Liver (tissue), 9 donors: ENCODE measurements around the gene EDDM13. TPM values are rescaled to one million over a fixed set of nuclear protein-coding genes. Genes with fewer than 3 reads are reported as not detected.

ENCODE experiments used
- DNase-seq: peaks from one replicate; pipeline ENCODE4 v3.0.0-alpha.2; 2017; ENCODE audit warnings: low spot score
- H3K27ac ChIP-seq, 2 donors: one replicate each; pipeline ENCODE4 v1.7.0; 2013; ENCODE audit warnings: inconsistent platforms in 2 of 2, low read length in 2 of 2, control low read depth in 1 of 2, low read depth in 1 of 2, mild to moderate bottlenecking in 1 of 2
- H3K27me3 ChIP-seq, 4 donors: one replicate each; pipeline versions ENCODE4 v1.6.1 to v1.7.0; 2013; ENCODE audit warnings: low read length in 3 of 4, inconsistent platforms in 1 of 4, mild to moderate bottlenecking in 1 of 4, moderate library complexity in 1 of 4; ENCODE audit not compliant: control insufficient read depth in 4 of 4, insufficient read depth in 4 of 4
- H3K36me3 ChIP-seq, 4 donors: one replicate each; pipeline versions ENCODE4 v1.6.1 to v1.7.0; 2013; ENCODE audit warnings: low read length in 3 of 4, mild to moderate bottlenecking in 3 of 4, low read depth in 1 of 4, moderate library complexity in 1 of 4; ENCODE audit not compliant: control insufficient read depth in 4 of 4, insufficient read depth in 3 of 4
- H3K4me1 ChIP-seq, 4 donors: one replicate each; pipeline versions ENCODE4 v1.6.1 to v1.7.0; 2013; ENCODE audit warnings: low read length in 3 of 4, mild to moderate bottlenecking in 3 of 4, moderate library complexity in 1 of 4; ENCODE audit not compliant: control insufficient read depth in 4 of 4, insufficient read depth in 4 of 4
- H3K4me3 ChIP-seq, 3 donors: one replicate each; pipeline versions ENCODE4 v1.6.1 to v1.7.0; 2013; ENCODE audit warnings: low read length in 3 of 3, control low read depth in 1 of 3, low read depth in 1 of 3, mild to moderate bottlenecking in 1 of 3
- H3K9ac ChIP-seq, 2 donors: one replicate each; pipeline ENCODE4 v1.7.0; 2013; ENCODE audit warnings: low read length in 2 of 2, mild to moderate bottlenecking in 2 of 2, moderate library complexity in 2 of 2, control low read depth in 1 of 2, low read depth in 1 of 2
- H3K9me3 ChIP-seq, 4 donors: one replicate each; pipeline versions ENCODE4 v1.6.1 to v1.7.0; 2013; ENCODE audit warnings: low read length in 3 of 4; ENCODE audit not compliant: control insufficient read depth in 4 of 4
- EGR1 ChIP-seq, 2 donors: IDR thresholded peaks; 2 replicates each; pipeline ENCODE4 v1.6.1; 2016 to 2018; ENCODE audit warnings: antibody characterized with exemption in 2 of 2, low read depth in 2 of 2
- FOXA2 ChIP-seq: IDR thresholded peaks from 2 replicates; pipeline ENCODE4 v1.6.1; 2016; ENCODE audit warnings: antibody characterized with exemption
- GABPA ChIP-seq, 2 donors: IDR thresholded peaks in 1 of 2; conservative IDR thresholded peaks in 1 of 2; 2 replicates each; pipeline ENCODE4 v1.6.1; 2016; ENCODE audit warnings: antibody characterized with exemption in 2 of 2, mild to moderate bottlenecking in 1 of 2, moderate library complexity in 1 of 2
- HNF4A ChIP-seq, 2 donors: conservative IDR thresholded peaks; 2 replicates each; pipeline ENCODE4 v1.6.1; 2016; ENCODE audit warnings: antibody characterized with exemption in 2 of 2, mild to moderate bottlenecking in 2 of 2
- HNF4G ChIP-seq: IDR thresholded peaks from 2 replicates; pipeline ENCODE4 v1.6.1; 2016; ENCODE audit warnings: antibody characterized with exemption
- JUND ChIP-seq, 2 donors: IDR thresholded peaks; 2 replicates each; pipeline ENCODE4 v1.6.1; 2016; ENCODE audit warnings: antibody characterized with exemption in 2 of 2
- NR2F2 ChIP-seq: IDR thresholded peaks from 2 replicates; pipeline ENCODE4 v1.6.1; 2016; ENCODE audit warnings: antibody characterized with exemption
- RAD21 ChIP-seq, 2 donors: IDR thresholded peaks; 2 replicates each; pipeline ENCODE4 v1.6.1; 2016; ENCODE audit warnings: antibody characterized with exemption in 2 of 2, mild to moderate bottlenecking in 2 of 2
- RXRA ChIP-seq, 2 donors: IDR thresholded peaks; 2 replicates each; pipeline ENCODE4 v1.6.1; 2017 to 2018; ENCODE audit warnings: antibody characterized with exemption in 2 of 2, mild to moderate bottlenecking in 1 of 2
- SP1 ChIP-seq: IDR thresholded peaks from 2 replicates; pipeline ENCODE4 v1.6.1; 2018; ENCODE audit warnings: antibody characterized with exemption, mild to moderate bottlenecking
- TAF1 ChIP-seq: conservative IDR thresholded peaks from 2 replicates; pipeline ENCODE4 v1.6.1; 2016; ENCODE audit warnings: antibody characterized with exemption, mild to moderate bottlenecking
- YY1 ChIP-seq: IDR thresholded peaks from 2 replicates; pipeline ENCODE4 v1.6.1; 2016; ENCODE audit warnings: antibody characterized with exemption, mild to moderate bottlenecking
- WGBS: extraction: QIAGEN DNeasy Blood & Tissue Kit; methylation state at CpG from one replicate; pipeline ENCODE4 v1.1.7; 2013; 5-methylcytosine and 5-hydroxymethylcytosine counted together
- polyA plus RNA-seq, 2 donors: library from polyadenylated mRNA; stranded (reverse) in 1 of 2; unstranded in 1 of 2; fragments of 200-250 nt in 1 of 2; fragments of >200 nt in 1 of 2; fragmentation: Nextera tagmentation in 1 of 2; extraction: Ambion mirVana in 1 of 2; gene quantifications; one replicate each; pipeline versions ENCODE4 v1.2.1 to v1.2.3, GENCODE V29; 2013 to 2015
- total RNA-seq, 2 donors: library from RNA; depleted of rRNA; stranded (reverse); fragments of >200 nt; gene quantifications; one replicate each; pipeline ENCODE4 v1.2.3, GENCODE V29; 2014
- TF ChIP-seq, protein P1 (sequence below): IDR thresholded peaks from 2 replicates; pipeline ENCODE4 v1.6.1; 2016; ENCODE audit warnings: antibody characterized with exemption
- TF ChIP-seq, protein P2 (sequence below): IDR thresholded peaks from 2 replicates; pipeline ENCODE4 v1.6.1; 2016; ENCODE audit warnings: antibody characterized with exemption
- TF ChIP-seq, protein P3 (sequence below): fragments of 150-350 bp; IDR thresholded peaks from 2 replicates; pipeline ENCODE4 v1.5.1; 2017; ENCODE audit warnings: improper control_type of control experiment, low read depth, low read length; ENCODE audit not compliant: missing input control
- TF ChIP-seq, protein P4 (sequence below): IDR thresholded peaks from 2 replicates; pipeline ENCODE4 v1.6.1; 2016; ENCODE audit warnings: antibody characterized with exemption, mild to moderate bottlenecking
- donor health status: healthy.
- donor health status: healthy.
- donor health status: healthy.
- donor health status: healthy.
- donor health status: healthy.

Gene EDDM13
- total and polyA plus RNA-seq, 4 donors, result 0.20 TPM; not detected in 3

DNA sequence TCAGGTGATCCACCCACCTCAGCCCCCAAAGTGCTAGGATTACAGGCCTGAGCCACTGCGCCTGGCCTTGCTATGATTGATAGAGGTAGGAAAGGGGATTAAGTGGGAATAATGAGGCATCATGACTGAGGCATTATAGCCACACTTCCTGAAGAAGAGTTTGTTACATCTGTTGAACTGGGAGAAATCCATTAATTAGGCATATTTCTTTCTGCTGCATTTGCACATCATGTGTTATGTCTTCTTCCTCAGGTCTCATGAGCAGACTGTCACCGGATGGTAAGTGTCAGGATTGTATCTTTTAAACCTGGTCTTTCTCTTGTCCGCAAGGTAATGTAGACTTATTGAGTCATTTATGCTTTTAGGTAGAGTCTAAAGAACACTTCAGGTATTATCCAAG is 12.2 kb downstream of the EDDM13 start:
- Histone ChIP-seq H3K4me1 (no peaks in the 10 kb centered on the region), H3K9ac (no peak overlapping the region), H3K27me3 (no peaks in the 10 kb centered on the region), H3K9me3 (no peaks in the 10 kb centered on the region), H3K36me3 (no peaks in the 10 kb centered on the region), H3K4me3 (no peak overlapping the region), H3K27ac (no peak overlapping the region)
- WGBS, result 96% methylated on average over 3 of the region's 3 CpGs
- no peak for DNase-seq
- TF ChIP-seq RAD21 (IDR thresholded peaks at IDR 0.05) (no peak), FOXA2 (no peak), JUND (IDR thresholded peaks at IDR 0.05) (no peak), RXRA (IDR thresholded peaks at IDR 0.05) (no peak), NR2F2 (no peak), HNF4A (conservative IDR thresholded peaks at IDR 0.05) (no peak), GABPA (IDR thresholded peaks at IDR 0.05 in 1 of 2, conservative IDR thresholded peaks at IDR 0.05 in 1 of 2) (no peak), SP1 (no peak)
- TF ChIP-seq, protein P1, sequence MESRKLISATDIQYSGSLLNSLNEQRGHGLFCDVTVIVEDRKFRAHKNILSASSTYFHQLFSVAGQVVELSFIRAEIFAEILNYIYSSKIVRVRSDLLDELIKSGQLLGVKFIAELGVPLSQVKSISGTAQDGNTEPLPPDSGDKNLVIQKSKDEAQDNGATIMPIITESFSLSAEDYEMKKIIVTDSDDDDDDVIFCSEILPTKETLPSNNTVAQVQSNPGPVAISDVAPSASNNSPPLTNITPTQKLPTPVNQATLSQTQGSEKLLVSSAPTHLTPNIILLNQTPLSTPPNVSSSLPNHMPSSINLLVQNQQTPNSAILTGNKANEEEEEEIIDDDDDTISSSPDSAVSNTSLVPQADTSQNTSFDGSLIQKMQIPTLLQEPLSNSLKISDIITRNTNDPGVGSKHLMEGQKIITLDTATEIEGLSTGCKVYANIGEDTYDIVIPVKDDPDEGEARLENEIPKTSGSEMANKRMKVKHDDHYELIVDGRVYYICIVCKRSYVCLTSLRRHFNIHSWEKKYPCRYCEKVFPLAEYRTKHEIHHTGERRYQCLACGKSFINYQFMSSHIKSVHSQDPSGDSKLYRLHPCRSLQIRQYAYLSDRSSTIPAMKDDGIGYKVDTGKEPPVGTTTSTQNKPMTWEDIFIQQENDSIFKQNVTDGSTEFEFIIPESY, result no peak
- TF ChIP-seq, protein P2, sequence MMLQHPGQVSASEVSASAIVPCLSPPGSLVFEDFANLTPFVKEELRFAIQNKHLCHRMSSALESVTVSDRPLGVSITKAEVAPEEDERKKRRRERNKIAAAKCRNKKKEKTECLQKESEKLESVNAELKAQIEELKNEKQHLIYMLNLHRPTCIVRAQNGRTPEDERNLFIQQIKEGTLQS, result no peak

DNA sequence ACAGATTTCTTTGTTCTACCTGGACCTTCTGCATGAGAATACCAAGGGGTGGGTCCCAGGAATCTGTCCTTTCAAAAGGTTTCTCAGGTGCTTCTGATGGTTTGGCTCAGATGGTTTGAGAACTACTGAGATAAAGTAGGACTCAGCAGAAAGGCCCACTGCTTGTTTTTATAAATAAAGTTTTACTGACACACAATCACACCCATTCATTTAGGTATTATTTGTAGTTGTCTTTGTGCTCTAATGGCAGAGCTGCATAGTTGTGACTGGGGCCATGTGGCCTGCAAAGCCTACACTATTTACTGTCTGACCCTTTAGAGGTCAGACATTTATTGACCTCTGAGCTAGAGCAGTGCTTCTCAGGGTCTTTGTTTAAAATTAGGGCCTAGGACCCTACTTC is 17.6 kb downstream of the EDDM13 start:
- Histone ChIP-seq H3K4me1 (no peaks in the 10 kb centered on the region), H3K27ac (no peak overlapping the region), H3K9me3 (no peaks in the 10 kb centered on the region), H3K36me3 (peaks cover 0 to 3% (median 1%) of the 10 kb centered on the region in 4 donors), H3K27me3 (no peaks in the 10 kb centered on the region), H3K4me3 (no peak overlapping the region), H3K9ac (no peak overlapping the region)
- no peak for TF ChIP-seq YY1
- TF ChIP-seq JUND (IDR thresholded peaks at IDR 0.05), result no peak
- TF ChIP-seq, protein P1, result no peak
- TF ChIP-seq, protein P3, sequence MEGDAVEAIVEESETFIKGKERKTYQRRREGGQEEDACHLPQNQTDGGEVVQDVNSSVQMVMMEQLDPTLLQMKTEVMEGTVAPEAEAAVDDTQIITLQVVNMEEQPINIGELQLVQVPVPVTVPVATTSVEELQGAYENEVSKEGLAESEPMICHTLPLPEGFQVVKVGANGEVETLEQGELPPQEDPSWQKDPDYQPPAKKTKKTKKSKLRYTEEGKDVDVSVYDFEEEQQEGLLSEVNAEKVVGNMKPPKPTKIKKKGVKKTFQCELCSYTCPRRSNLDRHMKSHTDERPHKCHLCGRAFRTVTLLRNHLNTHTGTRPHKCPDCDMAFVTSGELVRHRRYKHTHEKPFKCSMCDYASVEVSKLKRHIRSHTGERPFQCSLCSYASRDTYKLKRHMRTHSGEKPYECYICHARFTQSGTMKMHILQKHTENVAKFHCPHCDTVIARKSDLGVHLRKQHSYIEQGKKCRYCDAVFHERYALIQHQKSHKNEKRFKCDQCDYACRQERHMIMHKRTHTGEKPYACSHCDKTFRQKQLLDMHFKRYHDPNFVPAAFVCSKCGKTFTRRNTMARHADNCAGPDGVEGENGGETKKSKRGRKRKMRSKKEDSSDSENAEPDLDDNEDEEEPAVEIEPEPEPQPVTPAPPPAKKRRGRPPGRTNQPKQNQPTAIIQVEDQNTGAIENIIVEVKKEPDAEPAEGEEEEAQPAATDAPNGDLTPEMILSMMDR, result no peak
- no peak for TF ChIP-seq TAF1
- no peak for TF ChIP-seq HNF4A (conservative IDR thresholded peaks at IDR 0.05)
- no peak for TF ChIP-seq HNF4G
- TF ChIP-seq EGR1 (IDR thresholded peaks at IDR 0.05; ENCODE audit: low read depth in 2 of 2), result no peak
- TF ChIP-seq GABPA (IDR thresholded peaks at IDR 0.05 in 1 of 2, conservative IDR thresholded peaks at IDR 0.05 in 1 of 2), result no peak
- no peak for TF ChIP-seq NR2F2
- TF ChIP-seq RAD21 (IDR thresholded peaks at IDR 0.05), result no peak
- TF ChIP-seq, protein P2, result no peak
- TF ChIP-seq, protein P4, sequence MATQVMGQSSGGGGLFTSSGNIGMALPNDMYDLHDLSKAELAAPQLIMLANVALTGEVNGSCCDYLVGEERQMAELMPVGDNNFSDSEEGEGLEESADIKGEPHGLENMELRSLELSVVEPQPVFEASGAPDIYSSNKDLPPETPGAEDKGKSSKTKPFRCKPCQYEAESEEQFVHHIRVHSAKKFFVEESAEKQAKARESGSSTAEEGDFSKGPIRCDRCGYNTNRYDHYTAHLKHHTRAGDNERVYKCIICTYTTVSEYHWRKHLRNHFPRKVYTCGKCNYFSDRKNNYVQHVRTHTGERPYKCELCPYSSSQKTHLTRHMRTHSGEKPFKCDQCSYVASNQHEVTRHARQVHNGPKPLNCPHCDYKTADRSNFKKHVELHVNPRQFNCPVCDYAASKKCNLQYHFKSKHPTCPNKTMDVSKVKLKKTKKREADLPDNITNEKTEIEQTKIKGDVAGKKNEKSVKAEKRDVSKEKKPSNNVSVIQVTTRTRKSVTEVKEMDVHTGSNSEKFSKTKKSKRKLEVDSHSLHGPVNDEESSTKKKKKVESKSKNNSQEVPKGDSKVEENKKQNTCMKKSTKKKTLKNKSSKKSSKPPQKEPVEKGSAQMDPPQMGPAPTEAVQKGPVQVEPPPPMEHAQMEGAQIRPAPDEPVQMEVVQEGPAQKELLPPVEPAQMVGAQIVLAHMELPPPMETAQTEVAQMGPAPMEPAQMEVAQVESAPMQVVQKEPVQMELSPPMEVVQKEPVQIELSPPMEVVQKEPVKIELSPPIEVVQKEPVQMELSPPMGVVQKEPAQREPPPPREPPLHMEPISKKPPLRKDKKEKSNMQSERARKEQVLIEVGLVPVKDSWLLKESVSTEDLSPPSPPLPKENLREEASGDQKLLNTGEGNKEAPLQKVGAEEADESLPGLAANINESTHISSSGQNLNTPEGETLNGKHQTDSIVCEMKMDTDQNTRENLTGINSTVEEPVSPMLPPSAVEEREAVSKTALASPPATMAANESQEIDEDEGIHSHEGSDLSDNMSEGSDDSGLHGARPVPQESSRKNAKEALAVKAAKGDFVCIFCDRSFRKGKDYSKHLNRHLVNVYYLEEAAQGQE, result no peak
- DNase-seq, result no peak
